ENCODE results near the gene CHCT1. TPM values are rescaled to one million over a fixed set of nuclear protein-coding genes. Genes with fewer than 3 reads are reported as not detected.

Gene CHCT1
- total RNA-seq, 2 donors from 2014 or later = not detected

GRCh38 chr17:60472449-60472848 is 50.2 kb downstream of the CHCT1 start:
- H3K27ac Mint-ChIP-seq = no peak overlapping the region
- DNase-seq (ENCODE audit: low spot score) = no peak

GRCh38 chr17:60473788-60474187 is 51.5 kb downstream of the CHCT1 start:
- ATAC-seq = no peak
- Mint-ChIP-seq H3K27ac (no peak overlapping the region), H3K9me3 (no peaks in the 10 kb centered on the region)

More at GRCh38 chr17:60472449-60472848, 50.2 kb downstream of the CHCT1 start:
- Mint-ChIP-seq H3K36me3 (peaks cover 14% of the 10 kb centered on the region), H3K4me1 (ENCODE audit: low read depth in 2 of 2) (peaks cover 9 to 12% of the 10 kb centered on the region in 2 donors), H3K27me3 (no peaks in the 10 kb centered on the region), H3K9me3 (no peaks in the 10 kb centered on the region), H3K4me3 (no peak overlapping the region)
- no peak for ATAC-seq

More at GRCh38 chr17:60473788-60474187, 51.5 kb downstream of the CHCT1 start:
- Mint-ChIP-seq H3K36me3 (peaks cover 14% of the 10 kb centered on the region), H3K27me3 (no peaks in the 10 kb centered on the region), H3K4me1 (ENCODE audit: low read depth in 2 of 2) (peaks cover 9% of the 10 kb centered on the region in 2 donors), H3K4me3 (no peak overlapping the region)
- DNase-seq (ENCODE audit: low spot score) = no peak

Other genes with a start within 250 kb of the CHCT1 start
- 10 to 100 TPM; 58.7 to 64.1 TPM for gene USP32, start 30.4 kb upstream of the CHCT1 start, total RNA-seq
- 10 to 100 TPM; 24.0 to 29.4 TPM for gene APPBP2, start 103.8 kb downstream of the CHCT1 start, total RNA-seq
- gene PPM1D, start 177.7 kb downstream of the CHCT1 start, total RNA-seq = 10 to 100 TPM; 16.3 to 18.3 TPM